Frontal cortex (tissue), 1 donor: ENCODE measurements around the gene ZDHHC3. TPM values are rescaled to one million over a fixed set of nuclear protein-coding genes. Genes with fewer than 3 reads are reported as not detected.

Experiments used
- total RNA-seq: library from RNA; depleted of rRNA; stranded (reverse); fragments of >200 nt; gene quantifications from one replicate; pipeline ENCODE4 v1.2.3, GENCODE V29; 2014

Gene ZDHHC3
- total RNA-seq, 1 donor from 2014 or later: 44.0 TPM

Other genes with a start within 250 kb of the ZDHHC3 start
- gene ZNF501, start 246.5 kb downstream of the ZDHHC3 start, total RNA-seq: 25.7 TPM
- 33.8 TPM for gene KIAA1143, start 214.6 kb downstream of the ZDHHC3 start, total RNA-seq
- 6.9 TPM for gene KIF15, start 214.4 kb downstream of the ZDHHC3 start, total RNA-seq
- 5.3 TPM for gene TMEM42, start 114.3 kb downstream of the ZDHHC3 start, total RNA-seq
- gene TGM4, start 101.6 kb downstream of the ZDHHC3 start, total RNA-seq: not detected
- 27.3 TPM for gene EXOSC7, start 70 bp upstream of the ZDHHC3 start, total RNA-seq
- gene CLEC3B, start 50.1 kb upstream of the ZDHHC3 start, total RNA-seq: 24.1 TPM
- gene CDCP1, start 170.2 kb upstream of the ZDHHC3 start, total RNA-seq: 0.41 TPM